Loucy (cell line): ENCODE results near the gene SNAPC4.
A peak's percentile ranks its signal among the peaks of the same experiment; 100 is the strongest.

Experiments
- H2AFZ ChIP-seq: fragments of 200-600 bp; sonication (generic); 2 replicates; pipeline ENCODE4 v1.6.0; 2016; ENCODE audit warnings: antibody characterized with exemption, mild to moderate bottlenecking, low read length, moderate library complexity
- H3F3A ChIP-seq: fragments of 200-600 bp; 2 replicates; pipeline ENCODE4 v1.6.0; 2016; ENCODE audit warnings: antibody characterized with exemption, low read depth, mild to moderate bottlenecking
- H3K27me3 ChIP-seq: fragments of 200-600 bp; sonication (generic); 2 replicates; pipeline ENCODE4 v1.6.1; 2014; ENCODE audit warnings: low read length, mild to moderate bottlenecking; ENCODE audit not compliant: insufficient read depth, poor library complexity, severe bottlenecking
- H3K36me3 ChIP-seq: fragments of 200-600 bp; sonication (generic); 2 replicates; pipeline ENCODE4 v1.6.1; 2016; ENCODE audit warnings: low read length; ENCODE audit not compliant: insufficient read depth
- H3K4me1 ChIP-seq: fragments of 200-600 bp; sonication (generic); 2 replicates; pipeline ENCODE4 v1.5.1; 2014; ENCODE audit warnings: low read length, mild to moderate bottlenecking; ENCODE audit not compliant: insufficient read depth, poor library complexity, severe bottlenecking
- H3K4me2 ChIP-seq: fragments of 200-600 bp; sonication (generic); 2 replicates; pipeline ENCODE4 v1.6.0; 2014; ENCODE audit warnings: antibody characterized with exemption, low read length, low read depth, mild to moderate bottlenecking; ENCODE audit not compliant: poor library complexity, severe bottlenecking
- H3K4me3 ChIP-seq: fragments of 200-600 bp; sonication (generic); 2 replicates; pipeline ENCODE4 v1.5.1; 2014; ENCODE audit warnings: low read length, mild to moderate bottlenecking, mixed read lengths; ENCODE audit not compliant: poor library complexity, severe bottlenecking
- H3K79me2 ChIP-seq: fragments of 200-600 bp; sonication (generic); 2 replicates; pipeline ENCODE4 v1.6.1; 2014; ENCODE audit warnings: low read length; ENCODE audit not compliant: insufficient read depth
- H3K9ac ChIP-seq: fragments of 200-600 bp; sonication (generic); 2 replicates; pipeline ENCODE4 v1.6.0; 2014; ENCODE audit warnings: mild to moderate bottlenecking, low read depth, low read length, moderate library complexity; ENCODE audit not compliant: poor library complexity, severe bottlenecking
- H3K9me2 ChIP-seq: fragments of 200-600 bp; sonication (generic); replicated peaks from 2 replicates; pipeline ENCODE4 v1.6.1; 2016; ENCODE audit warnings: low read depth, low read length, mixed read lengths
- H3K9me3 ChIP-seq: fragments of 200-600 bp; sonication (generic); 2 replicates; pipeline ENCODE4 v1.6.1; 2014; ENCODE audit warnings: mild to moderate bottlenecking, antibody characterized with exemption, low read length, low read depth; ENCODE audit not compliant: insufficient read depth
- H4K20me1 ChIP-seq: fragments of 200-600 bp; sonication (generic); 2 replicates; pipeline ENCODE4 v1.6.0; 2014; ENCODE audit warnings: antibody characterized with exemption, low read length, mild to moderate bottlenecking; ENCODE audit not compliant: insufficient read depth, poor library complexity, severe bottlenecking
- CTCF ChIP-seq: fragments of 200-600 bp; sonication (generic); conservative IDR thresholded peaks from 2 replicates; pipeline ENCODE4 v1.5.1; 2014; ENCODE audit warnings: mild to moderate bottlenecking, antibody characterized with exemption, low read length
- EZH2phosphoT487 ChIP-seq: fragments of 200-600 bp; IDR thresholded peaks from 2 replicates; pipeline ENCODE4 v1.6.1; 2018; ENCODE audit warnings: antibody characterized with exemption, mild to moderate bottlenecking, moderate library complexity, borderline replicate concordance

The SNAPC4 gene

DNA sequence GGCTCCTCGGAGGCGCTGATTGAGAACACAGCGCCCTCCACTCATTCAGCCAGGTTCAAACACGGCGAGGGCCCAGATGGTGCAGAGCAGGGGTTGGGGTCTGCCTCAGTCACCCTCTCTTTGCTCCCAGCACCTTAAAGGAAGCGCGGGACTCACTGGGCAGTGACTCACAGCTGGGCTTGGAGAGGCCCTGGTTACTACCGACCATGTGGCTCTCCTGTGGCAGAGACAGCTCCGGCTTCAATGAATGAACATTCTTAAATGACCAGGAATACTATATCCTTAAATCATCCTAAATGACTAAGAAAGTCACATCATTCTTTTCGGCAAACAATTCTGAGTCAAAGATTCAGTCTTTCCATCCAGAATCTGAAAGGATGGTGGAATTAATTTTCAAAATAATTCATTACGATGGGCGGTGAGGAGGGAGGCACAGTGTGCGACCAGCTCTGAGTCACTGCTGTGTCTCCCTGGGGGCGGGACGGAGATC lies 41.3 kb upstream of the SNAPC4 start:
- Histone ChIP-seq H4K20me1 (peaks cover 33% of the 10 kb centered on the region), H3K4me3 (no peak overlapping the region), H3K79me2 (peaks cover 33% of the 10 kb centered on the region), H3K27me3 (no peaks in the 10 kb centered on the region), H3K9me3 (no peaks in the 10 kb centered on the region), H3K4me2 (no peak overlapping the region), H3K9ac (no peak overlapping the region), H2AFZ (no peak overlapping the region), H3K9me2 (no peaks in the 10 kb centered on the region), H3K36me3 (peaks cover 42% of the 10 kb centered on the region; the same call in 1 of the 2 replicates), H3K4me1 (peaks cover 22% of the 10 kb centered on the region), H3F3A (no peaks in the 10 kb centered on the region)
- no peak for TF ChIP-seq EZH2phosphoT487
- TF ChIP-seq CTCF = no peak

GRCh38 chr9:136439481-136440408 lies 39.8 kb upstream of the SNAPC4 start, which contains the start of gene INPP5E:
Gene INPP5E (minus strand): TSS chr9:136439845. CDS start chr9:136439419, 426 bp downstream.
- Histone ChIP-seq H3K27me3 (no peaks in the 10 kb centered on the region), H3K9me3 (no peaks in the 10 kb centered on the region), H3K36me3 (peaks cover 27% of the 10 kb centered on the region; the same call in 1 of the 2 replicates), H3K4me3 (peak within 1 kb of the TSS; percentile 93), H3F3A (no peaks in the 10 kb centered on the region), H3K9ac (peak within 1 kb of the TSS; percentile 87), H4K20me1 (peaks cover 42% of the 10 kb centered on the region), H3K79me2 (peaks cover 48% of the 10 kb centered on the region), H3K4me2 (peak within 1 kb of the TSS; percentile 98), H3K4me1 (peaks cover 22% of the 10 kb centered on the region), H3K9me2 (no peaks in the 10 kb centered on the region), H2AFZ (peak within 1 kb of the TSS; percentile 32; the same call in 1 of the 2 replicates)
- TF ChIP-seq EZH2phosphoT487 (no peak), CTCF (peak; percentile 41)

DNA sequence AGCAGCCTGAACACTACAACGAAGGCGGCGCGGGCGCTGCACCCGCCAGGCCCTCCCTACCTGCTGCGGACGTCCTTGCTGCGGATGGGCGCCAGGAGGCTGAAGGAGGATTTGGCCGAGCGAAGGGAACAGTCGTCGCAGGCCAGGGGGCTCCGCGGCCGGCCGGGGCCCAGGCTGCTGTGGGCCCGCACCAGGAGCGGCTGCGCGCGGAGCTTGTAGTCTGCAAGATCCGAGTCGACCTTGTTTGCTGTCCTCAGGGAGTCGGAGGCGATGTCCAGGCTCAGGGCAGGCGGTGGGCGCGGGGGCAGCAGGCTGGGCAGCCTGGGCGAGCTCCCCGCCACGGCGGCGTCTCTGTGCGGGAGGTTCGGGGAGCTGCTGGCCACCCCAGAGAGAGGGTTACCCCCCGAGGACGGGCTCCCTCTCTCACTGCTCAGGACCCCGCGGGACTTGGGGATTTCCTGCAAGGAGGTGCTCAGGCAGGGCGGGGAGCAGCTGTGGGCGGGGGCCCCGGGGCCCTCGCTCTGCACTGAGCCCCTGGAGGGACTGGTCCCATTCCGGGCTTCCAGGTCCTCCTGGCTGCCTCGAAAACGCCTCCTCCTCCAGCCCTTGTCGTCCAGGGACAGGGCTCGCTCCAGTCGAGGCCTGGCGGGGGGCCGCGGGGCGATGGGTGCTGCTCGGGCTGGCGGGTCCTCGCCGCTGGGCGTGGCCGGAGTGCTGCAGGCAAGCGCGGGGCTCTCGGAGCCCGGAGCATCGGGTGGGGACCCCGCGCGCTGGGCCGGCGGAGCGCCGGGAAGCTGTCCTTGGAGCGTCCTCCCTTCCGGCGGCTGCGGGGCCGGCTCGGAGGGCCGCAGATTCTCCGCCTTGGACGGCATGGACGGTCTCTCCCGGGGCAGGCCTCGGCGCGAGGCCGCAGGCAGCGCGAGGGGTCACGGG lies 38.8 kb upstream of the SNAPC4 start:
- peaks cover 27% of the 10 kb centered on the region; the same call in 1 of the 2 replicates for H3K36me3 ChIP-seq

More for the DNA sequence above, 38.8 kb upstream of the SNAPC4 start:
- Histone ChIP-seq H3K79me2 (peaks cover 51% of the 10 kb centered on the region), H3K27me3 (no peaks in the 10 kb centered on the region), H3F3A (no peaks in the 10 kb centered on the region), H3K9me2 (no peaks in the 10 kb centered on the region), H3K4me1 (peaks cover 22% of the 10 kb centered on the region), H4K20me1 (peaks cover 42% of the 10 kb centered on the region), H3K9me3 (no peaks in the 10 kb centered on the region), H3K4me3 (peak overlapping the region; percentile 93), H2AFZ (peak overlapping the region; percentile 32; the same call in 1 of the 2 replicates), H3K4me2 (peak overlapping the region; percentile 98), H3K9ac (peak overlapping the region; percentile 87)
- TF ChIP-seq EZH2phosphoT487 (no peak), CTCF (no peak)
